IMR-90 (cell line): ENCODE measurements around the gene HIVEP3. TPM values are rescaled to one million over a fixed set of nuclear protein-coding genes. Genes with fewer than 3 reads are reported as not detected.

Experiments
- ATAC-seq: fragments of 200-7000 bp; cut with Tn5 transposase; 2 replicates; pipeline ENCODE4 v1.9.1; 2020; ENCODE audit warnings: low read depth, mild to moderate bottlenecking, moderate library complexity
- BruUV-seq: library from RNA; stranded (reverse); fragments of 400-500 nt; replicated peaks from 2 replicates; lab custom pipeline; 2021; lab: Mats Ljungman, UMichigan
- CTCF ChIA-PET: fragments of 300-600 bp; formaldehyde crosslinking; extraction: SDS; loops from one replicate; lab custom pipeline; 2021; ENCODE audit warnings: antibody characterized with exemption; lab: Yijun Ruan, JAX
- POLR2A ChIA-PET: fragments of 300-600 bp; sonication (Branson Sonifier 250); formaldehyde crosslinking; loops from one replicate; lab custom pipeline; 2022; ENCODE audit warnings: antibody characterized with exemption; ENCODE audit not compliant: unreplicated experiment; lab: Charles Lee
- DNase-seq: peaks from one replicate; pipeline ENCODE4 v3.0.0; 2013
- H2AFZ ChIP-seq: replicated peaks from 2 replicates; pipeline ENCODE3; 2013; ENCODE audit warnings: low read length, mild to moderate bottlenecking; ENCODE audit not compliant: poor library complexity
- H2AK5ac ChIP-seq: 2 replicates; pipeline ENCODE4 v1.6.1; 2013; ENCODE audit warnings: low read depth, low read length, inconsistent platforms
- H2AK9ac ChIP-seq: replicated peaks from 2 replicates; pipeline ENCODE3; 2013; ENCODE audit warnings: mild to moderate bottlenecking, low read depth, low read length, moderate library complexity; ENCODE audit not compliant: poor library complexity
- H2BK120ac ChIP-seq: 2 replicates; pipeline ENCODE4 v1.6.1; 2013; ENCODE audit warnings: low read depth, low read length, inconsistent platforms
- H2BK15ac ChIP-seq: 3 replicates; pipeline ENCODE4 v1.6.1; 2013; ENCODE audit warnings: low read depth, low read length, inconsistent platforms
- H2BK20ac ChIP-seq: 2 replicates; pipeline ENCODE4 v1.6.1; 2013; ENCODE audit warnings: low read depth, mild to moderate bottlenecking, inconsistent platforms, low read length, moderate library complexity
- H2BK5ac ChIP-seq: 2 replicates; pipeline ENCODE4 v1.6.1; 2013; ENCODE audit warnings: mild to moderate bottlenecking, low read depth, low read length, inconsistent platforms; ENCODE audit not compliant: poor library complexity, severe bottlenecking
- H3K14ac ChIP-seq: replicated peaks from 2 replicates; pipeline ENCODE4 v1.6.1; 2013; ENCODE audit warnings: low read depth, low read length, inconsistent platforms
- H3K18ac ChIP-seq: 2 replicates; pipeline ENCODE4 v1.6.1; 2013; ENCODE audit warnings: low read depth, low read length, control low read depth
- H3K23ac ChIP-seq: 2 replicates; pipeline ENCODE4 v1.6.1; 2013; ENCODE audit warnings: low read depth, low read length, inconsistent platforms
- H3K27ac ChIP-seq: 2 replicates; pipeline ENCODE4 v1.5.1; 2013; ENCODE audit warnings: mild to moderate bottlenecking, control low read depth, low read length; ENCODE audit not compliant: insufficient read depth
- H3K27me3 ChIP-seq: 2 replicates; pipeline ENCODE4 v1.6.1; 2013; ENCODE audit warnings: low read length; ENCODE audit not compliant: control insufficient read depth, insufficient read depth
- H3K36me3 ChIP-seq: 2 replicates; pipeline ENCODE4 v1.6.1; 2013; ENCODE audit warnings: low read length, mixed read lengths; ENCODE audit not compliant: control insufficient read depth, insufficient read depth
- H3K4ac ChIP-seq: 2 replicates; pipeline ENCODE4 v1.6.1; 2013; ENCODE audit warnings: low read depth, low read length, inconsistent platforms
- H3K4me1 ChIP-seq: 2 replicates; pipeline ENCODE4 v1.6.1; 2013; ENCODE audit warnings: low read length, mixed read lengths; ENCODE audit not compliant: control insufficient read depth, insufficient read depth
- H3K4me2 ChIP-seq: 2 replicates; pipeline ENCODE4 v1.6.1; 2013; ENCODE audit warnings: low read depth, mild to moderate bottlenecking, control low read depth, low read length, moderate library complexity
- H3K4me3 ChIP-seq: 2 replicates; pipeline ENCODE4 v1.5.1; 2013; ENCODE audit warnings: low read depth, mild to moderate bottlenecking, control low read depth, low read length, moderate library complexity; ENCODE audit not compliant: insufficient read depth
- H3K56ac ChIP-seq: 2 replicates; pipeline ENCODE4 v1.6.1; 2013; ENCODE audit warnings: low read length, inconsistent platforms; ENCODE audit not compliant: insufficient read depth; ENCODE audit errors: extremely low read depth
- H3K79me1 ChIP-seq, 2 experiments: 2 replicates each; pipeline ENCODE4 v1.6.1; 2013; ENCODE audit warnings: low read length in 2 of 2, inconsistent platforms in 1 of 2, low read depth in 1 of 2
- H3K9ac ChIP-seq: 2 replicates; pipeline ENCODE4 v1.6.1; 2013; ENCODE audit warnings: low read depth, low read length, control low read depth
- H3K9me1 ChIP-seq: 2 replicates; pipeline ENCODE4 v1.6.1; 2013; ENCODE audit warnings: low read length, inconsistent platforms; ENCODE audit not compliant: insufficient read depth
- H3K9me3 ChIP-seq: 2 replicates; pipeline ENCODE4 v1.6.1; 2013; ENCODE audit warnings: low read length; ENCODE audit not compliant: control insufficient read depth, insufficient read depth
- H4K20me1 ChIP-seq: 2 replicates; pipeline ENCODE4 v1.6.1; 2013; ENCODE audit warnings: low read length, inconsistent platforms; ENCODE audit not compliant: insufficient read depth
- H4K5ac ChIP-seq: 2 replicates; pipeline ENCODE4 v1.6.1; 2013; ENCODE audit warnings: mild to moderate bottlenecking, low read depth, low read length, control low read depth
- H4K8ac ChIP-seq, 2 experiments: 2 replicates each; pipeline ENCODE4 v1.6.1; 2013; ENCODE audit warnings: low read depth in 2 of 2, low read length in 2 of 2, control low read depth in 1 of 2, inconsistent platforms in 1 of 2
- H4K91ac ChIP-seq: 2 replicates; pipeline ENCODE4 v1.6.1; 2013; ENCODE audit warnings: low read depth, low read length, inconsistent platforms; ENCODE audit not compliant: insufficient read depth
- CTCF ChIP-seq: conservative IDR thresholded peaks from 2 replicates; pipeline ENCODE4 v1.5.1; 2012; ENCODE audit warnings: mild to moderate bottlenecking, low read depth, low read length, improper control_type of control experiment
- ELK1 ChIP-seq: fragments of 150-350 bp; IDR thresholded peaks from 2 replicates; pipeline ENCODE4 v1.6.1; 2016; ENCODE audit warnings: low read depth, mild to moderate bottlenecking, low read length, moderate library complexity, borderline replicate concordance
- MAZ ChIP-seq: IDR thresholded peaks from 2 replicates; pipeline ENCODE4 v1.6.1; 2012; ENCODE audit warnings: low read depth, mild to moderate bottlenecking, low read length, improper control_type of control experiment, moderate library complexity, borderline replicate concordance
- RCOR1 ChIP-seq: IDR thresholded peaks from 2 replicates; pipeline ENCODE4 v1.6.1; 2012; ENCODE audit warnings: mild to moderate bottlenecking, low read length, improper control_type of control experiment; ENCODE audit not compliant: insufficient replicate concordance
- RFX5 ChIP-seq: IDR thresholded peaks from 2 replicates; pipeline ENCODE4 v1.8.0; 2012; ENCODE audit warnings: low read depth, mild to moderate bottlenecking, low read length, moderate library complexity
- WGBS, 2 experiments: methylation state at CpG; one replicate each; pipeline versions ENCODE4 v1.1.5 to v1.1.7; 2013; ENCODE audit warnings: missing lambda C conversion rate in 2 of 2; ENCODE audit not compliant: insufficient read length in 1 of 2; ENCODE audit errors: extremely low coverage in 2 of 2; 5-methylcytosine and 5-hydroxymethylcytosine counted together
- dilution Hi-C: fragments of 300-500 bp; cut with HindIII; formaldehyde crosslinking; loops from one replicate; pipeline ENCODE4 v1.14.3; 2018; ENCODE audit warnings: low sequenced_read_pairs; ENCODE audit not compliant: unreplicated experiment
- in situ Hi-C: fragments of 300-500 bp; cut with MboI; formaldehyde crosslinking; loops from 3 replicates; pipeline ENCODE4 v1.14.3; 2019; ENCODE audit warnings: low sequenced_read_pairs, inconsistent platforms, mixed read lengths
- intact Hi-C: fragments of 100-400 bp; cut with micrococcal nuclease; formaldehyde crosslinking; loops from 2 replicates; pipeline ENCODE4 v1.10.0; 2022
- polyA plus RNA-seq, 3 experiments: library from polyadenylated mRNA; depleted of rRNA; stranded (reverse); fragments of >200 nt; gene quantifications; 2 replicates each; pipeline ENCODE4 v1.2.3, GENCODE V29; 2012; ENCODE audit warnings: low replicate concordance in 1 of 3
- total RNA-seq: library from RNA; depleted of rRNA; stranded (reverse); fragments of >200 nt; gene quantifications from 2 replicates; pipeline ENCODE4 v1.2.3, GENCODE V29; 2012

HIVEP3 gene
- total and polyA plus RNA-seq, 2 of the 4 experiments (the other 2 are of a cell fraction) = 1.4 to 4.0 TPM

GRCh38 chr1:41675401-41675800, 243.3 kb downstream of the HIVEP3 start:
- in situ Hi-C loops = no loop called here
- no peak overlapping the region for H3K4me2 ChIP-seq
- H4K5ac ChIP-seq = no peak overlapping the region
- H2AK9ac ChIP-seq = no peak overlapping the region
- no peak overlapping the region for H3K27ac ChIP-seq
- no peak overlapping the region for H3K4me3 ChIP-seq
- no peak overlapping the region for H2BK5ac ChIP-seq
- H3K18ac ChIP-seq = no peak overlapping the region
- ChIA-PET POLR2A (no interaction called here), CTCF (no interaction called here)
- H3K4ac ChIP-seq = peak overlapping the region; percentile 22; the same call in 1 of the 2 replicates
- no peak overlapping the region for H3K56ac ChIP-seq
- H3K79me1 ChIP-seq = peaks cover 0 to 12% of the 10 kb centered on the region in 2 experiments; a peak in 2 of 4 replicates
- no peak overlapping the region for H3K23ac ChIP-seq
- H3K36me3 ChIP-seq = no peaks in the 10 kb centered on the region
- H4K20me1 ChIP-seq = no peaks in the 10 kb centered on the region
- H3K14ac ChIP-seq = peak overlapping the region; percentile 36; the same call in 1 of the 2 replicates
- H4K8ac ChIP-seq = 0 out of 4 replicates have a peak overlapping the region, but pooled peaks of 1 of the 2 experiments have one; percentile 9
- DNase-seq = no peak
- H2AK5ac ChIP-seq = peak overlapping the region; percentile 52
- TF ChIP-seq RFX5 (no peak), CTCF (no peak), RCOR1 (no peak), ELK1 (no peak), MAZ (no peak)
- BruUV-seq = no TSS peak
- WGBS, 2 experiments = 100% methylated on average over 1 of the region's 1 CpG; no CpG with 5 or more reads in 1 of the 2 experiments
- no peak overlapping the region for H2AFZ ChIP-seq
- peak overlapping the region; percentile 53; the same call in 1 of the 2 replicates for H2BK120ac ChIP-seq
- no peak for ATAC-seq
- no peaks in the 10 kb centered on the region for H3K9me3 ChIP-seq
- H3K4me1 ChIP-seq = peaks cover 45% of the 10 kb centered on the region
- H4K91ac ChIP-seq = peak overlapping the region; percentile 35
- no peak overlapping the region for H3K9ac ChIP-seq
- H3K9me1 ChIP-seq = peaks cover 42% of the 10 kb centered on the region
- H3K27me3 ChIP-seq = no peaks in the 10 kb centered on the region
- intact Hi-C loops = no loop called here
- no peak overlapping the region; the same call in 1 of the 3 replicates for H2BK15ac ChIP-seq
- dilution Hi-C loops = no loop called here
- peak overlapping the region; percentile 38; the same call in 1 of the 2 replicates for H2BK20ac ChIP-seq
